Measurements from ENCODE around the gene AFDN.

AFDN gene

DNA sequence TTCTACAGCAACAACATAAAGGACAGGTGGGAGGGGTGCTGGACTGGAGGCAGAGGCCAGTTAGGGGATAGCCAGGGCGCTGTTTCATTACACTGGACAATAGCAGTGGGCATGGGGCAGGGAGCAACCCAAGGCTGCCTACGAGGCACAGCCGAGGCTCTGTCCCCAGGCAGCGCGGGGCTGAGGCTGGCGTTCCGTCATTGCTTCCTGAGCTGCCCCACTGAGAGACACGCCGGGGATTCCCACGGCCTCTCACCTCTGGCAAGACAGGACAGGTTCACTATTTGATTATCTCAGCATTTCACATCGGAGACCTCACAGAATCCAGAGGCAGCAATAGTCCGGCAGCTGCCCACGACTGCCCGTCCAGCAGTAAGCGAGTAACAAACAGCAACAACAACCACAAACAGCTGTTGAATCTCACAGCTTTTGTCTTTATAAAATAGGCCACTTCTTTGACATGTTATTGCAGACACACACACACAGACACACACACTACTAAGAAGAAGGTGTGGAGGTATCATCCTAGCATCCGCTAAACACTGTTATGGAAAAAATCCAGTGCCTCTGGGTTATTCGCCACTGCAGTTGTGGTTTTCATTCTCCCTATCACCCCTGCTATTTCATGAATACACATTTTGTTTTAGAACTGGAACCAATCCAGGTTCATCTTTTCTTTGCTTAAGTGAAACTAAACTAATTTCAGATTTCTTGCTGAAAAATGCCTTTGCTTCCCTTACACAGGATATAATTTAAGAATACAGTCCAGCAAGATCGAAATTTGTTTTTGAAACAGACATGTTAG, 190.2 kb downstream of the AFDN start:
- DNase-seq = peak in 10 of 42 donors; percentile 20 to 60 (median 43)
- intact Hi-C loops (cut with DNase I) = no loop called here

DNA sequence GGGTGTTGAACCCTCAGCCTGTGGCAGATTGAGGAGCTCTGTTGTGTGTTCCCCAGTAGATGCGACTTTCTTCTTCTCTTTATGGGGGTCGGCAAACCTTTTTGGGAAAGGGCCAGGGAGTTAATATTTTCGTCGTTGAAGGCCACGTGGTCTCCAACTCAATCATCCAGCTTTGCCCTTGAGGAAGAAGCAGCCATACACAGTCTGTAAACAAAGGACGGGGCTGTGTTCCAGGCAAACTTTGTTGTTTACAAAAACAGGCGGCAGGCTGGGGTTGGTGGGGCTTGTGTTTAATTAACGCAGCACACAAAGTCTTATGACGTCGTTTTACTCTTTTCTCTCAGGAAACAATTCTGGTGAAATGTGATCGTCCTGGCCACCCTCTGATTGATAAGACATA, 190.9 kb downstream of the AFDN start:
- peak in 2 of 42 donors; percentile 37 to 43 for DNase-seq
- intact Hi-C loops (cut with DNase I) = no loop called here

DNA sequence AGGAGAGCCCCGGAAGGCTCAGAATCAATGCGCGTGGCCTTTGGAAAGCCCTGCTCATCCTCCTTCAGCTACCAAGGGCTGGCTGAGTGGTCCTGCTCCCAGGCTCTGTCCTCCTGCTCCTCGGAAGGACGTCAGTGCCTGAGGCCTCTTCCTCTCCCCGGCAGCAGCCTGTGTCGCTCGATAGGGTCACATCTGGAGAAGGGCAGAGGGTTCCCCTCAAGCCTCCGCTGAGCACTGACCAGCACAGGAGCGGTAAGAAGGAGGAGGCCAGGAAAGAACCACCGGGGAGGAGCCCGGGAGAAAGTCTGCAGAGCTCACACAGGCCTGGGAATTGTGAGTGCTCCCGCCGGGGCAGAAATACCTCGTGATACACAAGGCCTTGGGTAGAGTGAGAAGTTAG, 192.0 kb downstream of the AFDN start:
- peak in 1 of 42 donors; percentile 27 for DNase-seq
- intact Hi-C loops (cut with DNase I) = no loop called here

DNA sequence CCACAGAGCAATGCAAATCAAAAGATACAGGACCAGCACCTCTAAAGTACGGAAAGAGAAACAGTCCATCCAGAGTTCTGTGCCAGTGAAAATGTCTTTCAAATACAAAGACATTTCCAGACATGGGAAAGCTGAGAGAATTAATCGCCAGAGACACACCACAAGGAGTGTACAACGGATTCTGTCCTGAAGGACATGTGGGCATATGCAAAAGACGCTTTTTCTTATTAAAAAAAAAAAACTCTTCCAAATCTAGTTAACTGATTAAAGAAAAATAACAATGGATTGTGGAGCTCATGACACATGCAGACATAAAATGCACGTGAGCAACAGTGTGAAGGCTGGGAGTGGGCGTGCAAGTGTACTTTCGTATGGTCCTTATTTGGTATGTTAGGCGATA, 193.5 kb downstream of the AFDN start:
- intact Hi-C loops (cut with DNase I) = no loop called here
- DNase-seq = peak in 1 of 42 donors; percentile 17

DNA sequence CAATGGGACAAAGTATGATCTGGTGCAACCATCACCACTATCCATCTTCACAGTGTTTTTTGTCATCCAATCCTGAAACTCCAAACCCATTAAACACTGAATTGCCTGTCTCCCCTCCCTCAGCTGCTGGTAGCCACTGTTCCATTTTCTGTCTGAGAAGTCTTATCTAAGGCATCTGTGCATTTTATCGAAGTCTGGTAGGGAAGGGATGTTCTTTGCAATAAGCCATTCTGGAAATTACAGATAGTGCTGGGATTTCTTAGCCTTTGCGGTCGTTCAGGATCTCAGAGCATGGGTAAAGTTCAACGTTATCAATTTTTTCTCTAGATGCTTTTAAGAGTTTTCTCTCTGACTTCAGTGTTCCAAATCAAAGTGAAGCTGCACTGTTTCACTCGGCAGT, 194.9 kb downstream of the AFDN start:
- DNase-seq = peak in 1 of 42 donors; percentile 8
- intact Hi-C loops (cut with DNase I) = no loop called here

Measured in head of caudate nucleus (tissue), 42 donors.